ENCODE results near the gene RAB24.
A peak's percentile ranks its signal among the peaks of the same experiment; 100 is the strongest.
"Not testable (repeated sequence)": the region's sequence is repeated elsewhere in the genome, so short reads cannot be mapped to it uniquely, and the experiment has no call there.

Gene RAB24

GRCh38 chr5:177303121-177303924, at the start of gene RAB24, which contains the start of gene PRELID1:
Gene RAB24 (minus strand): TSS chr5:177303719. CDS start chr5:177303288, 431 bp downstream.
Gene PRELID1 (plus strand): TSS chr5:177303799. CDS start chr5:177303986, 187 bp downstream.
- DNase-seq, result peak; percentile 92

GRCh38 chr5:177353093-177353492, 49.6 kb upstream of the RAB24 start:
- no peak for DNase-seq

- peak; percentile 98 for DNase-seq
Measured at GRCh38 chr5:177351392-177352329, 48.1 kb upstream of the RAB24 start, which contains the start of gene LMAN2. Gene LMAN2 (minus strand): TSS chr5:177351668. CDS start chr5:177351647, 21 bp downstream.

GRCh38 chr5:177350776-177351391, 47.4 kb upstream of the RAB24 start:
- no peak for DNase-seq

- DNase-seq, result no peak
Measured at GRCh38 chr5:177349762-177350161, 46.2 kb upstream of the RAB24 start.

- DNase-seq, result no peak
Measured at GRCh38 chr5:177349362-177349647, 45.8 kb upstream of the RAB24 start.

GRCh38 chr5:177347699-177348098, 44.2 kb upstream of the RAB24 start:
- DNase-seq, result no peak

GRCh38 chr5:177346820-177347219, 43.3 kb upstream of the RAB24 start:
- DNase-seq, result no peak

- DNase-seq, result no peak
Measured at GRCh38 chr5:177344891-177345290, 41.4 kb upstream of the RAB24 start.

- DNase-seq, result no peak
Measured at GRCh38 chr5:177343777-177344176, 40.3 kb upstream of the RAB24 start.

GRCh38 chr5:177343000-177343399, 39.5 kb upstream of the RAB24 start:
- not testable (repeated sequence) for DNase-seq

GRCh38 chr5:177339107-177339638, 35.7 kb upstream of the RAB24 start:
- DNase-seq, result no peak

- DNase-seq, result no peak
Measured at GRCh38 chr5:177338251-177339106, 35.0 kb upstream of the RAB24 start.

GRCh38 chr5:177336603-177337494, 33.3 kb upstream of the RAB24 start:
- no peak for DNase-seq

- peak; percentile 89 for DNase-seq
Measured at GRCh38 chr5:177336112-177336511, 32.6 kb upstream of the RAB24 start.

GRCh38 chr5:177335701-177336065, 32.2 kb upstream of the RAB24 start:
- no peak for DNase-seq

- no peak for DNase-seq
Measured at GRCh38 chr5:177334781-177335700, 31.5 kb upstream of the RAB24 start.

- no peak for DNase-seq
Measured at GRCh38 chr5:177334155-177334551, 30.6 kb upstream of the RAB24 start.

- DNase-seq, result no peak
Measured at GRCh38 chr5:177333420-177334154, 30.1 kb upstream of the RAB24 start.

All from hematopoietic multipotent progenitor cell treated with erythropoietin and hydrocortisone succinate and interleukin-3 and kit ligand, for 6 days (in vitro differentiated cells).